ENCODE data around the gene CGAS.
"Not testable (repeated sequence)": the region's sequence is repeated elsewhere in the genome, so short reads cannot be mapped to it uniquely, and the experiment has no call there.

The CGAS gene

GRCh38 chr6:73391675-73392074 is 60.4 kb downstream of the CGAS start:
- no peak for TF ChIP-seq CTCF (IDR thresholded peaks at IDR 0.05; ENCODE audit: control extremely low read depth, extremely low read depth, low read depth, missing control alignments)
- POLR2A ChIA-PET: no interaction called here
- no peak for DNase-seq (ENCODE audit: extremely low spot score)
- CTCF ChIA-PET: interaction anchor here (1.5 kb wide), 1 partner anchor 9 kb away, joined by 4 read pairs; no protein-coding TSS in a partner anchor

GRCh38 chr6:73389854-73390253 is 62.2 kb downstream of the CGAS start:
- no peak for TF ChIP-seq CTCF (IDR thresholded peaks at IDR 0.05; ENCODE audit: control extremely low read depth, extremely low read depth, low read depth, missing control alignments)
- POLR2A ChIA-PET: interaction anchor here (0.7 kb wide), 1 partner anchor 84 kb away, joined by 4 read pairs; no protein-coding TSS in a partner anchor
- DNase-seq (ENCODE audit: extremely low spot score): no peak
- CTCF ChIA-PET: interaction anchor here (1.5 kb wide), 1 partner anchor 11 kb away, joined by 4 read pairs; no protein-coding TSS in a partner anchor

GRCh38 chr6:73388800-73389512 is 63.1 kb downstream of the CGAS start:
- peak; percentile 72 for TF ChIP-seq CTCF (IDR thresholded peaks at IDR 0.05; ENCODE audit: control extremely low read depth, extremely low read depth, low read depth, missing control alignments)
- ChIA-PET CTCF (interaction anchor here (0.8 to 2.5 kb wide), 12 partner anchors 9 to 979 kb away, joined by 3 to 16 read pairs (median 5); no protein-coding TSS in a partner anchor), POLR2A (interaction anchor here (0.5 to 1.4 kb wide), 3 partner anchors 9 to 741 kb away, joined by 3 to 12 read pairs (median 3); no protein-coding TSS in a partner anchor)
- peak; percentile 76 for DNase-seq (ENCODE audit: extremely low spot score)

GRCh38 chr6:73388433-73388799 is 63.7 kb downstream of the CGAS start:
- CTCF ChIA-PET: interaction anchor here (0.8 to 2.5 kb wide), 12 partner anchors 9 to 978 kb away, joined by 3 to 16 read pairs (median 4); no protein-coding TSS in a partner anchor
- POLR2A ChIA-PET: interaction anchor here (0.5 to 1.4 kb wide), 3 partner anchors 9 to 740 kb away, joined by 3 to 12 read pairs (median 3); no protein-coding TSS in a partner anchor

GRCh38 chr6:73382462-73383113 is 69.5 kb downstream of the CGAS start:
- POLR2A ChIA-PET: no interaction called here
- CTCF ChIA-PET: no interaction called here
- no peak for TF ChIP-seq CTCF (IDR thresholded peaks at IDR 0.05; ENCODE audit: control extremely low read depth, extremely low read depth, low read depth, missing control alignments)
- no peak for DNase-seq (ENCODE audit: extremely low spot score)

More at GRCh38 chr6:73388433-73388799, 63.7 kb downstream of the CGAS start:
- no peak for DNase-seq (ENCODE audit: extremely low spot score)
- no peak for TF ChIP-seq CTCF (IDR thresholded peaks at IDR 0.05; ENCODE audit: control extremely low read depth, extremely low read depth, low read depth, missing control alignments)

GRCh38 chr6:73381531-73381930 is 70.6 kb downstream of the CGAS start:
- CTCF ChIA-PET: interaction anchor here (1.1 to 1.5 kb wide), 2 partner anchors 14 to 20 kb away, joined by 3 to 4 read pairs; no protein-coding TSS in a partner anchor
- POLR2A ChIA-PET; DNase-seq (ENCODE audit: extremely low spot score): not testable (repeated sequence)
